Upper lobe of left lung (tissue), 4 donors: ENCODE measurements around the gene RAPH1.
"Not testable (repeated sequence)": the region's sequence is repeated elsewhere in the genome, so short reads cannot be mapped to it uniquely, and the experiment has no call there.

Source experiments
- POLR2A ChIP-seq, 4 donors: fragments of 450-650 bp; IDR thresholded peaks; one replicate each; pipeline ENCODE4 v1.5.1; 2016 to 2017; ENCODE audit warnings: antibody characterized with exemption in 4 of 4, mild to moderate bottlenecking in 2 of 4
- POLR2AphosphoS5 ChIP-seq, 2 donors: sonication (generic); formaldehyde crosslinking; IDR thresholded peaks; one replicate each; pipeline ENCODE4 v1.5.1; 2017; ENCODE audit warnings: antibody characterized with exemption in 2 of 2
- TF ChIP-seq, protein P1 (sequence below), 6 experiments: fragments of 450-650 bp in 4 of 6; fragments of 200-600 bp in 2 of 6; sonication (generic) in 2 of 6; IDR thresholded peaks; one replicate each; pipeline ENCODE4 v1.5.1; 2016 to 2019; ENCODE audit warnings: antibody characterized with exemption in 6 of 6

DNA sequence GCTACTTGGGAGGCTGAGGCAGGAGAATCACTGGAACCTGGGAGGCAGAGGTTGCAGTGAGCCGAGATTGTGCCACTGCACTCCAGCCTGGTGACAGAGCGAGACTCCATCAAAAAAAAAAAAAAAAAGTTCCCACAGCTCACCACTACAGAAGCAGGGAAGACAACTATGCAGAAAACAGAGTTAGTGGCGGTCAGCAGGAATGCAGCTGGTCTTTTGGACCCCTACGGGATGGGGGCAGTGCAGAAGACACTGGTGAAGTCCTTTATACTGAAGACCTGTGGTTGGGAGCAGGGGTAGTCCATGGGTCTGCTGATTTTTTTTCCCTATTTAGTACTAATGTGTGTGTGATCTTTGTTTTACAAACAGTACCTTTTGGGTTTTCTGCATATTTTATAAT, 105.5 kb downstream of the RAPH1 start:
- TF ChIP-seq, protein P1, sequence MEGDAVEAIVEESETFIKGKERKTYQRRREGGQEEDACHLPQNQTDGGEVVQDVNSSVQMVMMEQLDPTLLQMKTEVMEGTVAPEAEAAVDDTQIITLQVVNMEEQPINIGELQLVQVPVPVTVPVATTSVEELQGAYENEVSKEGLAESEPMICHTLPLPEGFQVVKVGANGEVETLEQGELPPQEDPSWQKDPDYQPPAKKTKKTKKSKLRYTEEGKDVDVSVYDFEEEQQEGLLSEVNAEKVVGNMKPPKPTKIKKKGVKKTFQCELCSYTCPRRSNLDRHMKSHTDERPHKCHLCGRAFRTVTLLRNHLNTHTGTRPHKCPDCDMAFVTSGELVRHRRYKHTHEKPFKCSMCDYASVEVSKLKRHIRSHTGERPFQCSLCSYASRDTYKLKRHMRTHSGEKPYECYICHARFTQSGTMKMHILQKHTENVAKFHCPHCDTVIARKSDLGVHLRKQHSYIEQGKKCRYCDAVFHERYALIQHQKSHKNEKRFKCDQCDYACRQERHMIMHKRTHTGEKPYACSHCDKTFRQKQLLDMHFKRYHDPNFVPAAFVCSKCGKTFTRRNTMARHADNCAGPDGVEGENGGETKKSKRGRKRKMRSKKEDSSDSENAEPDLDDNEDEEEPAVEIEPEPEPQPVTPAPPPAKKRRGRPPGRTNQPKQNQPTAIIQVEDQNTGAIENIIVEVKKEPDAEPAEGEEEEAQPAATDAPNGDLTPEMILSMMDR (IDR thresholded peaks at IDR 0.05) = not testable (repeated sequence)
- not testable (repeated sequence) for TF ChIP-seq POLR2AphosphoS5, POLR2A (IDR thresholded peaks at IDR 0.05)
